ENCODE results near the gene CTNNA3.

The CTNNA3 gene

GRCh38 chr10:66881814-66882213 is 814.2 kb downstream of the CTNNA3 start:
- Histone ChIP-seq H3K27ac (ENCODE audit: low read depth, low read length, severe bottlenecking) (no peak overlapping the region), H3K9me3 (ENCODE audit: control insufficient read depth, low read length) (no peaks in the 10 kb centered on the region), H3K36me3 (ENCODE audit: control insufficient read depth, insufficient read depth, low read length) (no peaks in the 10 kb centered on the region), H3K4me3 (ENCODE audit: extremely low read depth, insufficient read depth, low read length, poor library complexity, severe bottlenecking) (no peak overlapping the region), H3K4me1 (ENCODE audit: control insufficient read depth, insufficient read depth, low read length, poor library complexity, severe bottlenecking) (no peaks in the 10 kb centered on the region)
- WGBS, 2 experiments (ENCODE audit: insufficient coverage in 2 of 2) = 86 to 100% methylated on average over 1 of the region's 3 CpGs

GRCh38 chr10:66880826-66881225 is 815.2 kb downstream of the CTNNA3 start:
- Histone ChIP-seq H3K4me3 (ENCODE audit: extremely low read depth, insufficient read depth, low read length, poor library complexity, severe bottlenecking) (no peak overlapping the region), H3K36me3 (ENCODE audit: control insufficient read depth, insufficient read depth, low read length) (no peaks in the 10 kb centered on the region), H3K27ac (ENCODE audit: low read depth, low read length, severe bottlenecking) (no peak overlapping the region), H3K4me1 (ENCODE audit: control insufficient read depth, insufficient read depth, low read length, poor library complexity, severe bottlenecking) (no peaks in the 10 kb centered on the region), H3K9me3 (ENCODE audit: control insufficient read depth, low read length) (no peaks in the 10 kb centered on the region)
- WGBS, 2 experiments (ENCODE audit: insufficient coverage in 2 of 2) = no CpG with 5 or more reads among the region's 2 CpGs

- Histone ChIP-seq H3K4me3 (ENCODE audit: extremely low read depth, insufficient read depth, low read length, poor library complexity, severe bottlenecking) (no peak overlapping the region), H3K9me3 (ENCODE audit: control insufficient read depth, low read length) (no peaks in the 10 kb centered on the region)
- no CpG with 5 or more reads among the region's 1 CpG for WGBS, 2 experiments (ENCODE audit: insufficient coverage in 2 of 2)
These were observed 815.7 kb downstream of the CTNNA3 start for GRCh38 chr10:66880292-66880691.

GRCh38 chr10:66877361-66877760 is 818.6 kb downstream of the CTNNA3 start:
- no CpG with 5 or more reads among the region's 2 CpGs for WGBS, 2 experiments (ENCODE audit: insufficient coverage in 2 of 2)
- no peaks in the 10 kb centered on the region for H3K36me3 ChIP-seq (ENCODE audit: control insufficient read depth, insufficient read depth, low read length)
- no peaks in the 10 kb centered on the region for H3K9me3 ChIP-seq (ENCODE audit: control insufficient read depth, low read length)
- H3K27ac ChIP-seq (ENCODE audit: low read depth, low read length, severe bottlenecking) = no peak overlapping the region
- H3K4me1 ChIP-seq (ENCODE audit: control insufficient read depth, insufficient read depth, low read length, poor library complexity, severe bottlenecking) = no peaks in the 10 kb centered on the region
- no peak overlapping the region for H3K4me3 ChIP-seq (ENCODE audit: extremely low read depth, insufficient read depth, low read length, poor library complexity, severe bottlenecking)

More at GRCh38 chr10:66880292-66880691, 815.7 kb downstream of the CTNNA3 start:
- H3K36me3 ChIP-seq (ENCODE audit: control insufficient read depth, insufficient read depth, low read length) = no peaks in the 10 kb centered on the region
- H3K4me1 ChIP-seq (ENCODE audit: control insufficient read depth, insufficient read depth, low read length, poor library complexity, severe bottlenecking) = no peaks in the 10 kb centered on the region
- H3K27ac ChIP-seq (ENCODE audit: low read depth, low read length, severe bottlenecking) = no peak overlapping the region

GRCh38 chr10:66869635-66870034 is 826.4 kb downstream of the CTNNA3 start:
- H3K9me3 ChIP-seq (ENCODE audit: control insufficient read depth, low read length) = no peaks in the 10 kb centered on the region
- H3K27ac ChIP-seq (ENCODE audit: low read depth, low read length, severe bottlenecking) = no peak overlapping the region
- no peak overlapping the region for H3K4me3 ChIP-seq (ENCODE audit: extremely low read depth, insufficient read depth, low read length, poor library complexity, severe bottlenecking)
- no peaks in the 10 kb centered on the region for H3K36me3 ChIP-seq (ENCODE audit: control insufficient read depth, insufficient read depth, low read length)
- no peaks in the 10 kb centered on the region for H3K4me1 ChIP-seq (ENCODE audit: control insufficient read depth, insufficient read depth, low read length, poor library complexity, severe bottlenecking)

- H3K27ac ChIP-seq (ENCODE audit: low read depth, low read length, severe bottlenecking) = no peak overlapping the region
- no peaks in the 10 kb centered on the region for H3K4me1 ChIP-seq (ENCODE audit: control insufficient read depth, insufficient read depth, low read length, poor library complexity, severe bottlenecking)
- no peaks in the 10 kb centered on the region for H3K9me3 ChIP-seq (ENCODE audit: control insufficient read depth, low read length)
- WGBS, 2 experiments (ENCODE audit: insufficient coverage in 2 of 2) = 65 to 95% methylated on average over 2 to 3 of the region's 4 CpGs
- H3K4me3 ChIP-seq (ENCODE audit: extremely low read depth, insufficient read depth, low read length, poor library complexity, severe bottlenecking) = no peak overlapping the region
- H3K36me3 ChIP-seq (ENCODE audit: control insufficient read depth, insufficient read depth, low read length) = no peaks in the 10 kb centered on the region
These were observed 833.2 kb downstream of the CTNNA3 start for GRCh38 chr10:66862687-66863258.

- no peak overlapping the region for H3K27ac ChIP-seq (ENCODE audit: low read depth, low read length, severe bottlenecking)
- no peak overlapping the region for H3K4me3 ChIP-seq (ENCODE audit: extremely low read depth, insufficient read depth, low read length, poor library complexity, severe bottlenecking)
- no peaks in the 10 kb centered on the region for H3K36me3 ChIP-seq (ENCODE audit: control insufficient read depth, insufficient read depth, low read length)
- H3K4me1 ChIP-seq (ENCODE audit: control insufficient read depth, insufficient read depth, low read length, poor library complexity, severe bottlenecking) = no peaks in the 10 kb centered on the region
- no CpG with 5 or more reads among the region's 2 CpGs for WGBS, 2 experiments (ENCODE audit: insufficient coverage in 2 of 2)
- H3K9me3 ChIP-seq (ENCODE audit: control insufficient read depth, low read length) = no peaks in the 10 kb centered on the region
These were observed 835.5 kb downstream of the CTNNA3 start for GRCh38 chr10:66860376-66860945.

- Histone ChIP-seq H3K4me3 (ENCODE audit: extremely low read depth, insufficient read depth, low read length, poor library complexity, severe bottlenecking) (no peak overlapping the region), H3K9me3 (ENCODE audit: control insufficient read depth, low read length) (no peaks in the 10 kb centered on the region), H3K4me1 (ENCODE audit: control insufficient read depth, insufficient read depth, low read length, poor library complexity, severe bottlenecking) (no peaks in the 10 kb centered on the region), H3K36me3 (ENCODE audit: control insufficient read depth, insufficient read depth, low read length) (no peaks in the 10 kb centered on the region), H3K27ac (ENCODE audit: low read depth, low read length, severe bottlenecking) (no peak overlapping the region)
- WGBS, 2 experiments (ENCODE audit: insufficient coverage in 2 of 2) = no CpG with 5 or more reads among the region's 1 CpG
These were observed 843.2 kb downstream of the CTNNA3 start for GRCh38 chr10:66852811-66853210.

- no peak overlapping the region for H3K27ac ChIP-seq (ENCODE audit: low read depth, low read length, severe bottlenecking)
- WGBS, 2 experiments (ENCODE audit: insufficient coverage in 2 of 2) = 83 to 88% methylated on average over 1 to 2 of the region's 3 CpGs
- H3K36me3 ChIP-seq (ENCODE audit: control insufficient read depth, insufficient read depth, low read length) = no peaks in the 10 kb centered on the region
- H3K4me1 ChIP-seq (ENCODE audit: control insufficient read depth, insufficient read depth, low read length, poor library complexity, severe bottlenecking) = no peaks in the 10 kb centered on the region
- H3K4me3 ChIP-seq (ENCODE audit: extremely low read depth, insufficient read depth, low read length, poor library complexity, severe bottlenecking) = no peak overlapping the region
- no peaks in the 10 kb centered on the region for H3K9me3 ChIP-seq (ENCODE audit: control insufficient read depth, low read length)
These were observed 847.1 kb downstream of the CTNNA3 start for GRCh38 chr10:66848856-66849255.

GRCh38 chr10:66844176-66844942 is 851.6 kb downstream of the CTNNA3 start:
- H3K36me3 ChIP-seq (ENCODE audit: control insufficient read depth, insufficient read depth, low read length) = no peaks in the 10 kb centered on the region
- no peaks in the 10 kb centered on the region for H3K4me1 ChIP-seq (ENCODE audit: control insufficient read depth, insufficient read depth, low read length, poor library complexity, severe bottlenecking)
- no CpG with 5 or more reads among the region's 1 CpG for whole genome bisulfite sequencing, 2 experiments (ENCODE audit: insufficient coverage in 2 of 2)
- no peaks in the 10 kb centered on the region for H3K9me3 ChIP-seq (ENCODE audit: control insufficient read depth, low read length)
- H3K27ac ChIP-seq (ENCODE audit: low read depth, low read length, severe bottlenecking) = no peak overlapping the region
- H3K4me3 ChIP-seq (ENCODE audit: extremely low read depth, insufficient read depth, low read length, poor library complexity, severe bottlenecking) = no peak overlapping the region

- no peaks in the 10 kb centered on the region for H3K4me1 ChIP-seq (ENCODE audit: control insufficient read depth, insufficient read depth, low read length, poor library complexity, severe bottlenecking)
- no peaks in the 10 kb centered on the region for H3K9me3 ChIP-seq (ENCODE audit: control insufficient read depth, low read length)
- H3K27ac ChIP-seq (ENCODE audit: low read depth, low read length, severe bottlenecking) = no peak overlapping the region
- WGBS, 2 experiments (ENCODE audit: insufficient coverage in 2 of 2) = no CpG with 5 or more reads among the region's 1 CpG
- no peaks in the 10 kb centered on the region for H3K36me3 ChIP-seq (ENCODE audit: control insufficient read depth, insufficient read depth, low read length)
- no peak overlapping the region for H3K4me3 ChIP-seq (ENCODE audit: extremely low read depth, insufficient read depth, low read length, poor library complexity, severe bottlenecking)
These were observed 852.6 kb downstream of the CTNNA3 start for GRCh38 chr10:66843396-66843795.

Measured in mesodermal cell (in vitro differentiated cells).